ENCODE results near the gene ARHGEF7.
"Not testable (repeated sequence)": the region's sequence is repeated elsewhere in the genome, so short reads cannot be mapped to it uniquely, and the experiment has no call there.

Gene ARHGEF7

DNA sequence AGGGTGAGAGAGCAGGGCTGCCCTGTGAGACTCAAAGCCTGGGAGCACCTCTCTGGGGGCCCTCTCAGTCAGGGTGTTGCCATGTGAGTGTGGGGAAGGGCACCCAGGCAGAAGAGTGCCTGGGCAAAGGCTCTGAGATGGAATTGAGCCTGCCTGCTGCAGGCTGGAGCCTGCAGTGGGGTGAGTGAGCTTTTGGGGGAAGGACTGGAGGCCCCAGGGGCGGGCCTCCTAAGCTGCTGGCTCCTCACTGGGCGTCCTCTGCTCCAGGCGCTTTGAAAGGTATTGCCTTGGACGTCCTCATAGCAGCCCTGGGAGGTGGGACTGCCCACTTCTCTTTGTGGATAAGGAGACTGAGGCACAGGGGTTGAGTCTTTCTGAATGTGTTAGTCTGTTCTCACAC, 60.3 kb downstream of the ARHGEF7 start:
- DNase-seq: no peak

GRCh38 chr13:111175935-111176334, 60.8 kb downstream of the ARHGEF7 start:
- DNase-seq: no peak

DNA sequence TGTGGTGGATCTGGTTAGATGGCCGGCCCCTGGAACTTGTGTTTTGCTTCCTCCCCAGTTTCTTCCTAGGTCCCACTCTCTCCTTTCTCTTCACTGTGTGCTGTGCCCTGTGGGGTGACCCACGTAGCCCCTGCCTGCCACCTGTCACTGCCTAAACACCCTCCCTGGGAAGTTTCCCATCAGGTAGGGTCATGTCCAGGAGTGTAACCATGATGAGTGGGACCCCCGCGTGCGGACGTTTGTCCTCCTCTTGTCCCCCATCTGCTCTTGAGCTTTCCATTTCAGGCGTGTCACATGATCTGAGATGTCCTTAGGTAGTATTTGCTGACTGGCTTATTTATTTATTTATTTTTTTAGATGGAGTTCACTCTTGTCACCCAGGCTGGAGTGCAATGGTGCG, 61.3 kb downstream of the ARHGEF7 start:
- DNase-seq: no peak

- DNase-seq: no peak
These were observed 62.1 kb downstream of the ARHGEF7 start for GRCh38 chr13:111177081-111177711.

GRCh38 chr13:111177921-111178320, 62.8 kb downstream of the ARHGEF7 start:
- DNase-seq: no peak

- DNase-seq: no peak
These were observed 63.3 kb downstream of the ARHGEF7 start for GRCh38 chr13:111178402-111178801.

- DNase-seq: no peak
These were observed 65.0 kb downstream of the ARHGEF7 start for GRCh38 chr13:111179908-111180760.

GRCh38 chr13:111181977-111182376, 66.9 kb downstream of the ARHGEF7 start:
- no peak for DNase-seq

DNA sequence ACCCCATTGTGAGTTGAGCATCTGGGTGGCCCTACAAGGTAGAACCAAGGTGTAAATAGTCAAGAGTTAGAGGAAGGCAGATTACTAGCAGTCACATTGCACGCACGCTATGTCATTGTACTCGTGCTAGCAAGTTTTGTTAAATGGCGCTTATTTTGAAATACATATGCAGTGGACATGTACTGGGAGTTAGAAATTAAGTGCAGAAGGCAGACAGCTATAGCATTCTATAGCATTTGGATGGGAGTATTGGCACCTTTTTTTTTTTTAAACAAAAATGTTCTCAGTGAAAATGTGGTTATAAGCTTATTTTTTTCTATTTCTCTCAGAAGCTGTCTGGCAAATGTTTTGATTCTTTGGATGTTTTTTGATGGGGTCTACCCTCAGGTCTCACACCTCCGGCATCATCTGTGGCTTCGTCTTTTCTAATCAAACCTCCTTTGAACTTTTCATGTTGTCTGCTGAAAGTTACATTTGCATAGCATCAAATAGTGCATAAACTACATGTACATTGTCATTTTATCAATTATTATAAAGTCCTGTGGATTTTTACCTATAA, 68.1 kb downstream of the ARHGEF7 start:
- DNase-seq: no peak

DNA sequence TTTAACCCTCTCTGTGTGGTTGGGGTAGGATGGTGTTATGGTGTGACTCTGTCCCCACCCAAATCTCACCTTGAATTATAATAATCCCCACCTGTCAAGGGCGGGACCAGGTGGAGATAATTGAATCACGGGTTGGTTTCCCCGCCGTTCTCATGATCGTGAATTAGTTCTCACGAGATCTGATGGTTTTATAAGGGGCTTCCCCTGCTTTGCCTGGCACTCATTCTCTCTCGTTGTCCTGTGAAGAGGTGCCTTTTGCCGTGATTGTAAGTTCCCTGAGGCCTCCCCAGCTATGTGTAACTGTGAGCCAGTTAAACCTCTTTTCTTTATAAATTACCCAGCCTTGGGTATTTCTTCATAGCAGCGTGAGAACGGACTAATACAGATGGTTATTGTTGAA, 68.8 kb downstream of the ARHGEF7 start:
- DNase-seq: no peak

- no peak for DNase-seq
These were observed 69.6 kb downstream of the ARHGEF7 start for GRCh38 chr13:111184458-111185401.

DNA sequence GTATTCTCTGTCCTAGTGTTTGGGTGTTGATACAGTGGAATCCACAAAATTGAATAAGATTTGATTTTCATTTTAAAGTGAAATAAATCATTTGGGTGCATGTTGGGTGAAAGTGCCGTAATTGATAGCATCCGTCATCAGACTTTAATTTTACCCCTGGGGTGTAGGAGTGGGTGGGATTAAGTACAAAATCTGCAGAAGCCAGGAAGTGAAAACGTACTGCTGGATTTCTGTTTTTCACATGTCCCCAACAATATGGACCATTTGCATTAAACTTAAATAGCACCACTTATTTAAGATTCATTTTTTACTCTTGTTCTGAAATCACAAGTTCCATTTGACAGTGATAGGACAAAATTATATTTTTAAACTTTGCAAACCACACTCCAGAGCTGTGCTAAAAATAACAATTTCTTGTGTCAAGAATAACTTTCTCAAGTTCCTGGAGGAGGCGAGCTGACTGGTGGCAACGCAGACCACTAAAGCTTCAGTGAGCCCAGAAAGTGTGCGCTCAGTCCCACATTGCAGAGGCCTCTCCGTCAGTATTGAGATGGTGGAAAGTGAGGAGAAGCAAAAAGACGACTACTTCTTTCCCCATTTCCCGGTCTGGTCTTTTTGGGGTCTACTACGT, 71.3 kb downstream of the ARHGEF7 start:
- DNase-seq: no peak

- DNase-seq: no peak
These were observed 72.9 kb downstream of the ARHGEF7 start for GRCh38 chr13:111187960-111188541.

DNA sequence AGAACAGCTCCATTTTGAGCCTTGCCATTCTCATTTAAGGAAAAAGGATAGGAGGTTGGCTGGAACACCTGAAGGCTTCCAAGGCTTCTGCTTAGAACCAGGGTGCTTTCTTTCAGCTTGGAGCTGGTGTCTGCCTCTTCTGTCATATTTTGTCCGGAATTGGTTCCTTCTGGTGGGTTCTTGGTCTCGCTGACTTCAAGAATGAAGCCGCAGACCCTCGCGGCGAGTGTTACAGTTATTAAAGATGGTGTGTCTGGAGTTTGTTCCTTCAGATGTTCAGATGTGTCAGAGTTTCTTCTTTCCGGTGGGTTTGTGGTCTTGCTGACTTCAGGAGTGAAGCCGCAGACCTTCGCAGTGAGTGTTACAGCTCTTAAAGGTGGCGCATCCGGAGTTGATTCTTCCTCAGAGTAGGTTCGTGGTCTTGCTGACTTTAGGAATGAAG, 74.0 kb downstream of the ARHGEF7 start:
- not testable (repeated sequence) for DNase-seq

- not testable (repeated sequence) for DNase-seq
These were observed 74.4 kb downstream of the ARHGEF7 start for GRCh38 chr13:111189516-111189915.

DNA sequence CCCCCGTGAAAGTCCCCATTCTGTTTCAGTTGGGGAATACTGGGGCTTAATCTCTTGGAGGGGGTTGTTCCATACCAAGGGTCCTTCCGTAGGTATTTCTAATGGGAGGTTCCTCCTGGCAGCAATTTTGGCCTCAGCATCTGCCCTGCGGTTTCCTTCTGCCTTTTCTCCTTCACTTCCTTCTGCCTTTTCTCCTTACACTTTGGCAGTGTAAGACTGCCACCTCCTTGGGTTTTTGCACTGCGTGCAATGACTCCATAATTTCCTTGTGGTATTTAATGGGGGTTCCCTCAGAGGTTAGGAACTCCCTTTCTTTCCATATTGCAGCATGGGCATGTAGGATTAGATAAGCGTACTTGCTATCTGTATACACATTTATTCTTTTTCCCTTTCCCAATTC, 78.1 kb downstream of the ARHGEF7 start:
- DNase-seq: not testable (repeated sequence)

DNA sequence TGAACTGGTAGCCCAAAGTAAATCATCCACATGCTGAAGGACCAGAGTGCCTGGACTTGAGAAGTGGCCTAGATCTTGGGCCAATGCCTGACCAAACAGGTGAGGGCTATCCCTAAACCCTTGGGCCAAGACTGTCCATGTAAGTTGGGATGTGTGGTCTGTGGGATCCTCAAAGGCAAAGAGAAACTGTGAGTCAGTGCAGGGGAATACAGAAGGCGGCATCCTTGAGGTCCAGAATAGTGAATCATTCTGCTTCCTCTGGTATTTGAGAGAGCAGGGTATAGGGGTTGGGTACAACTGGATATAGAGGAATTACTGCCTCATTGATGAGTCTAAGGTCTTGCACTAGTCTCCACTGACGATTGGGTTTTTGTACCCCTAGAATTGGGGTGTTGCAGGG, 79.5 kb downstream of the ARHGEF7 start:
- not testable (repeated sequence) for DNase-seq

GRCh38 chr13:111198732-111199378, 83.7 kb downstream of the ARHGEF7 start:
- not testable (repeated sequence) for DNase-seq

DNA sequence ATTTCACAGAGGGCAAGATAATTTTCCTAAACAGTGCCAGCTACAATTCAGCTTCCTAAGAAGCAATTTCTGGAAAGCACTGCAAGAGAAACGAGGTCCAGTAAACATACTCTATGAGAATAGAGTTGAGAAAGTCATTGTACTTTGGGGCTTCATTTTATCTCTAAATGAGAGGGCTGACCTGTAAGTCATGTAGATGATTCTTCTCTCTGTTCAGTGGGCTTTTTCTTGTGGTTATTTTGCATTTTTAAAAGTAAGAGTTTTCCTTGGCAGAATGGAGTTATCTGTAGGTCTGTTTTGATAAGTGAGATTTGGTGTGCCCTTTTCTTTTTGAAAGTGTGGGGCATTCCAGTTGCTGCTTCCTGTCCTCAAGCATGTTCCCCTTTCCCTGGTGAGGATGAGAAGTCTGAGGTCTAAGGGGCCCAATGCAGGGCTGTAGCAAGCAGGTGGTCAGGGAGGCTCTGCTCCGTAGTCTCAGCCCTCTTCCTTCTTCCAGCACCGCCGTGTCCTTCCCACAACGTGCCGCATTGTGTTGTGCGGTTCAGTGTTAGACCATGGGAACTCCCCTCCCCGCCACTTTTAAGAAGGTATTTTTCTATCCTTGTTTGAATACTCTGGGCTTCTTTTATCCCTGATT, 86.3 kb downstream of the ARHGEF7 start:
- no peak for DNase-seq

DNA sequence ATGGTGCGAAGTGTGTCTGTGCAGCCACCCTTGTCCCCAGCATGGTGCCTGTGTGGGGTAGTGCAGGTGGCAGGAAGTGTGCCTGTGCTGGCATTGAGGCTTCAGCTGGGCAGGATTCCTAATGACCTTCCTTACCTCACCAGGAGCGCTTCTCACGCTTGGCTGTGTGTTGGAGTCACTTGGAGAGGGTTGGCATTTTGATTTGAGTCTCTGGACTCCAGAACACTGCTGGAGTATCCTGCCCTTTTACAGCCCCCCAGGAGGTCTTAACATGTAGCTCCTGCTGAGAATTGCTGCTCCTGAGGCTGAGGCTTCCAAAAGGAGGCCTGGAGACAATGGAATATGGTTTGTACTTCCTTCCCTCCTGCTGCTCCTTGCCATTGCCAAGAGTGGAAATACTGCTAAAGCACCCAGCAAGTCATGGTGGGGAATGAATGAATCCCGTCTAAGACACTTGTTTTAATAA, 87.1 kb downstream of the ARHGEF7 start:
- no peak for DNase-seq

DNA sequence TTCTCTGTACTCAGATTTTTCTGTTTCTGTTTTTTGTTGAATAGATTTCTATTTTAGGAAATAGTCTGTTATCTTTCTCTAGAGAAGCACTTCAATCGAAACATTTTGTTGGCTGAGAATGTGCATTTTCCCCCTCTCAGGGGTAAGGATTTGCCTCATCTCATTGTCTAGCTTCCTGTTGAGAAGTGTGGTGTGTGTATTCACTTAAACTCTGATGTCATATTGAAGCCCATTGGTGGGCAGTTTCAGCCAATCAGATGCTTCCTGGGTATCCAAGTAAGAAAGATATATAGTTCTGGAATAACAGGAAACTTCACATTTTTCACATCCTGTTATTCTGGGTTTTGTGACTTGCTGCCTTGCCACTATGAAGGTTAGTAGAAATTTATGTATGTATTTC, 87.6 kb downstream of the ARHGEF7 start:
- DNase-seq: no peak

All from NCI-H446 treated with DMSO at 0.1 percent for 48 hours (cell line).